Measurements from ENCODE around the gene PRAMEF1.

GRCh38 chr1:12745126-12745991, 45.8 kb upstream of the PRAMEF1 start:
- no peak for TF ChIP-seq CTCF (IDR thresholded peaks at IDR 0.05)
- no peak for TF ChIP-seq POLR2A (IDR thresholded peaks at IDR 0.05; ENCODE audit: low read depth)
- TF ChIP-seq POLR2AphosphoS5 (IDR thresholded peaks at IDR 0.05), result no peak
- TF ChIP-seq EP300 (IDR thresholded peaks at IDR 0.05), result no peak

All from esophagus muscularis mucosa (tissue), 4 donors.